K562 (cell line): Measurements from ENCODE around the gene BHLHE40. TPM values are rescaled to one million over a fixed set of nuclear protein-coding genes. Genes with fewer than 3 reads are reported as not detected.
A peak's percentile ranks its signal among the peaks of the same experiment; 100 is the strongest.

Experiments used
- ATF7 ChIP-seq: fragments of 450-650 bp; IDR thresholded peaks from 2 replicates; pipeline ENCODE4 v1.7.1; 2014; ENCODE audit warnings: mild to moderate bottlenecking, moderate library complexity
- EHMT2 ChIP-seq: fragments of 450-650 bp; IDR thresholded peaks from 2 replicates; pipeline ENCODE4 v1.6.1; 2018; ENCODE audit warnings: antibody characterized with exemption
- ESRRA ChIP-seq: fragments of 450-650 bp; IDR thresholded peaks from 2 replicates; pipeline ENCODE4 v1.6.1; 2014; ENCODE audit warnings: low read depth, mild to moderate bottlenecking, moderate library complexity, borderline replicate concordance
- KDM2B ChIP-seq: fragments of 250-450 bp; sonication (Bioruptor Pico); IDR thresholded peaks from 2 replicates; pipeline ENCODE4 v1.8.0; 2021; ENCODE audit warnings: mild to moderate bottlenecking, moderate library complexity
- MEF2D ChIP-seq: conservative IDR thresholded peaks from 2 replicates; pipeline ENCODE4 v1.6.1; 2016; ENCODE audit warnings: low read depth, missing genetic modification characterization, missing compliant biosample characterization
- NCOA4 ChIP-seq: fragments of 450-650 bp; IDR thresholded peaks from 2 replicates; pipeline ENCODE4 v1.6.1; 2018; ENCODE audit warnings: mild to moderate bottlenecking; ENCODE audit not compliant: partially characterized antibody
- PHF20 ChIP-seq: fragments of 450-650 bp; IDR thresholded peaks from 2 replicates; pipeline ENCODE4 v1.6.1; 2018; ENCODE audit not compliant: partially characterized antibody
- PHF21A ChIP-seq: fragments of 450-650 bp; IDR thresholded peaks from 2 replicates; pipeline ENCODE4 v1.6.1; 2017; ENCODE audit warnings: low read depth, borderline replicate concordance
- PTBP1 ChIP-seq: fragments of 200-400 bp; formaldehyde crosslinking; IDR thresholded peaks from 2 replicates; pipeline ENCODE4 v1.6.1; 2017; ENCODE audit warnings: low read depth, low read length
- SRSF3 ChIP-seq: fragments of 200-400 bp; formaldehyde crosslinking; IDR thresholded peaks from 2 replicates; pipeline ENCODE4 v1.6.1; 2016; ENCODE audit warnings: mild to moderate bottlenecking, low read length, moderate library complexity; ENCODE audit not compliant: insufficient read depth
- STAT5A ChIP-seq: IDR thresholded peaks from 2 replicates; pipeline ENCODE4 v1.6.1; 2012; ENCODE audit warnings: low read length, inconsistent platforms, borderline replicate concordance
- TBP ChIP-seq: optimal IDR thresholded peaks from 2 replicates; pipeline ENCODE3; 2011; ENCODE audit warnings: low read depth, low read length, improper control_type of control experiment
- TCF3 ChIP-seq: sonication (generic); formaldehyde crosslinking; IDR thresholded peaks from 2 replicates; pipeline ENCODE4 v1.4.0; 2020; ENCODE audit warnings: mild to moderate bottlenecking, missing genetic modification reagents
- WHSC1 ChIP-seq: IDR thresholded peaks from one replicate; pipeline ENCODE4 v1.6.1; 2012; ENCODE audit warnings: low read length, control low read depth, inconsistent platforms
- XRCC5 ChIP-seq: fragments of 200-400 bp; formaldehyde crosslinking; IDR thresholded peaks from 2 replicates; pipeline ENCODE4 v1.6.1; 2017; ENCODE audit warnings: low read depth, mild to moderate bottlenecking, low read length
- polyA plus RNA-seq, 8 experiments: library from polyadenylated mRNA; depleted of rRNA in 4 of 8; stranded (reverse) in 5 of 8; unstranded in 3 of 8; fragments of >200 nt; fragmentation: Nextera tagmentation in 2 of 8; fragmentation: Illumina TruSeq in 1 of 8; extraction: Ambion mirVana in 2 of 8; extraction: Trizol in 1 of 8; gene quantifications; 2 replicates each; pipeline versions ENCODE4 v1.2.1 to v1.2.3, GENCODE V29; 2011 to 2014; ENCODE audit warnings: inconsistent platforms in 1 of 8, missing spikeins in 1 of 8
- total RNA-seq, 7 experiments: library from RNA; depleted of rRNA in 6 of 7; stranded (reverse); fragments of >200 nt in 6 of 7; fragmentation: Illumina TruSeq in 2 of 7; extraction: Trizol in 2 of 7; gene quantifications; 2 replicates each; pipeline versions ENCODE4 v1.2.1 to v1.2.3, GENCODE V29; 2011 to 2021; ENCODE audit warnings: low replicate concordance in 1 of 7
- TF ChIP-seq, protein P1 (sequence below): fragments of 450-650 bp; IDR thresholded peaks from 2 replicates; pipeline ENCODE4 v1.6.1; 2017; ENCODE audit warnings: antibody characterized with exemption
- TF ChIP-seq, protein P2 (sequence below): sonication (generic); formaldehyde crosslinking; IDR thresholded peaks from 2 replicates; pipeline ENCODE4 v1.8.0; 2023; ENCODE audit warnings: mild to moderate bottlenecking, missing genetic modification reagents
- TF ChIP-seq, protein P3 (sequence below): fragments of 250-450 bp; sonication (Bioruptor Pico); IDR thresholded peaks from 2 replicates; pipeline ENCODE4 v1.8.0; 2022; ENCODE audit warnings: inconsistent platforms, mild to moderate bottlenecking, moderate library complexity, borderline replicate concordance
- TF ChIP-seq, protein P4 (sequence below): fragments of 450-650 bp; formaldehyde crosslinking; IDR thresholded peaks from 2 replicates; pipeline ENCODE4 v1.4.0; 2022; ENCODE audit warnings: missing genetic modification characterization

The BHLHE40 gene
- total and polyA plus RNA-seq, 9 of the 15 experiments (the other 6 are each of a cell fraction or from before 2014, with no cell fraction given) = 12.0 to 83.9 (median 31.4) TPM

DNA sequence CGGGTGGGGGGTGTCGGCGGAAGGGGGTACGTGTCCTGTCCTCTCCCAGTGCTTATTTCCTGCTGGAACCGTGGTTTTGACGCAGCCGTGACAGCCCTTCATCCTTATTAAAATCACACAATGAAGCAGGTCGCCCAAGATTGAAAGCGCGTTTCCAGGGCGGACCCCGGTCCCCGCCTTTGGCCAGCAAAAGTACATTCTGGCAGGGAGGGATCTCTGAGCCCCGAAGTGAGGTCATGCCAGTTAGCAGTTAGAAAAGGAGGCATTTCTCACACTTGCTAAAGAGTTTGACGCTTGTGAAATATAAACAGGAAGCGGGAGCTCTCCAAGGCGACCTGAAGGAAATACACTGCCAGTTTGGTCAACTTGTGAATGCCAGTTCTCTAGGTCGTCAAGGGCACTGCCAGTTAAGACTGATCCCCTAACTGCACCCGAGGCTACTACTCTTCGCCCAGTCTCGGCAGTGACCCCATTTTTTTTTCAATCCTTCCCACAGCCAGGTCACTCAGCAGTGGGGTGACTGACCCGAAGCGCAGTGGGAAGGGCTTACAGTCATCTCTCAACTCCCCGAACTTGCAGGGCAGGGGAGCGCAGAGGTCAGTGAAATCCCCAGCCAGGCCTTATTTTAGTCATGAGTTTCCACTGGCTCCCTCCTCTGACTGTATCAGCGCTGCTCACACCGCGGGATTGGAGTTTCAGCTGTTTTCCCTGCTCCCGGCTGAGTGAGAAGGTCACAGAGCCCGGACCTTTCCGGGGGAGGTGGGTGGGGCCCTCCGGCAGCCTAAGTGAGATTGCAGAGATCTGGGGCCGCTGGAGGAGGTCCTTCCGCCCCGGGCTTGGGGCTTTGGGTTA lies 2.0 kb upstream of the BHLHE40 start (continued):
- TF ChIP-seq PHF20 (no peak), WHSC1 (no peak), ATF7 (peak; percentile 64; the same call in 1 of the 2 replicates), ESRRA (peak; percentile 95), NCOA4 (no peak), TBP (peak; percentile 55), PHF21A (no peak), STAT5A (peak; percentile 61; the same call in 1 of the 2 replicates), PTBP1 (no peak), TCF3 (CRISPR knock-in tag) (peak; percentile 80), KDM2B (CRISPR knock-in tag) (no peak; the same call in 1 of the 2 replicates), SRSF3 (no peak), EHMT2 (peak; percentile 41; the same call in 1 of the 2 replicates), MEF2D (tag) (0 out of 2 replicates have a peak, but pooled peaks have one; percentile 52), XRCC5 (peak; percentile 72)
- TF ChIP-seq, protein P1, sequence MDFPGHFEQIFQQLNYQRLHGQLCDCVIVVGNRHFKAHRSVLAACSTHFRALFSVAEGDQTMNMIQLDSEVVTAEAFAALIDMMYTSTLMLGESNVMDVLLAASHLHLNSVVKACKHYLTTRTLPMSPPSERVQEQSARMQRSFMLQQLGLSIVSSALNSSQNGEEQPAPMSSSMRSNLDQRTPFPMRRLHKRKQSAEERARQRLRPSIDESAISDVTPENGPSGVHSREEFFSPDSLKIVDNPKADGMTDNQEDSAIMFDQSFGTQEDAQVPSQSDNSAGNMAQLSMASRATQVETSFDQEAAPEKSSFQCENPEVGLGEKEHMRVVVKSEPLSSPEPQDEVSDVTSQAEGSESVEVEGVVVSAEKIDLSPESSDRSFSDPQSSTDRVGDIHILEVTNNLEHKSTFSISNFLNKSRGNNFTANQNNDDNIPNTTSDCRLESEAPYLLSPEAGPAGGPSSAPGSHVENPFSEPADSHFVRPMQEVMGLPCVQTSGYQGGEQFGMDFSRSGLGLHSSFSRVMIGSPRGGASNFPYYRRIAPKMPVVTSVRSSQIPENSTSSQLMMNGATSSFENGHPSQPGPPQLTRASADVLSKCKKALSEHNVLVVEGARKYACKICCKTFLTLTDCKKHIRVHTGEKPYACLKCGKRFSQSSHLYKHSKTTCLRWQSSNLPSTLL = no peak
- TF ChIP-seq, protein P2, sequence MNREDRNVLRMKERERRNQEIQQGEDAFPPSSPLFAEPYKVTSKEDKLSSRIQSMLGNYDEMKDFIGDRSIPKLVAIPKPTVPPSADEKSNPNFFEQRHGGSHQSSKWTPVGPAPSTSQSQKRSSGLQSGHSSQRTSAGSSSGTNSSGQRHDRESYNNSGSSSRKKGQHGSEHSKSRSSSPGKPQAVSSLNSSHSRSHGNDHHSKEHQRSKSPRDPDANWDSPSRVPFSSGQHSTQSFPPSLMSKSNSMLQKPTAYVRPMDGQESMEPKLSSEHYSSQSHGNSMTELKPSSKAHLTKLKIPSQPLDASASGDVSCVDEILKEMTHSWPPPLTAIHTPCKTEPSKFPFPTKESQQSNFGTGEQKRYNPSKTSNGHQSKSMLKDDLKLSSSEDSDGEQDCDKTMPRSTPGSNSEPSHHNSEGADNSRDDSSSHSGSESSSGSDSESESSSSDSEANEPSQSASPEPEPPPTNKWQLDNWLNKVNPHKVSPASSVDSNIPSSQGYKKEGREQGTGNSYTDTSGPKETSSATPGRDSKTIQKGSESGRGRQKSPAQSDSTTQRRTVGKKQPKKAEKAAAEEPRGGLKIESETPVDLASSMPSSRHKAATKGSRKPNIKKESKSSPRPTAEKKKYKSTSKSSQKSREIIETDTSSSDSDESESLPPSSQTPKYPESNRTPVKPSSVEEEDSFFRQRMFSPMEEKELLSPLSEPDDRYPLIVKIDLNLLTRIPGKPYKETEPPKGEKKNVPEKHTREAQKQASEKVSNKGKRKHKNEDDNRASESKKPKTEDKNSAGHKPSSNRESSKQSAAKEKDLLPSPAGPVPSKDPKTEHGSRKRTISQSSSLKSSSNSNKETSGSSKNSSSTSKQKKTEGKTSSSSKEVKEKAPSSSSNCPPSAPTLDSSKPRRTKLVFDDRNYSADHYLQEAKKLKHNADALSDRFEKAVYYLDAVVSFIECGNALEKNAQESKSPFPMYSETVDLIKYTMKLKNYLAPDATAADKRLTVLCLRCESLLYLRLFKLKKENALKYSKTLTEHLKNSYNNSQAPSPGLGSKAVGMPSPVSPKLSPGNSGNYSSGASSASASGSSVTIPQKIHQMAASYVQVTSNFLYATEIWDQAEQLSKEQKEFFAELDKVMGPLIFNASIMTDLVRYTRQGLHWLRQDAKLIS (CRISPR knock-in tag) = peak; percentile 79; the same call in 1 of the 2 replicates
- TF ChIP-seq, protein P3, sequence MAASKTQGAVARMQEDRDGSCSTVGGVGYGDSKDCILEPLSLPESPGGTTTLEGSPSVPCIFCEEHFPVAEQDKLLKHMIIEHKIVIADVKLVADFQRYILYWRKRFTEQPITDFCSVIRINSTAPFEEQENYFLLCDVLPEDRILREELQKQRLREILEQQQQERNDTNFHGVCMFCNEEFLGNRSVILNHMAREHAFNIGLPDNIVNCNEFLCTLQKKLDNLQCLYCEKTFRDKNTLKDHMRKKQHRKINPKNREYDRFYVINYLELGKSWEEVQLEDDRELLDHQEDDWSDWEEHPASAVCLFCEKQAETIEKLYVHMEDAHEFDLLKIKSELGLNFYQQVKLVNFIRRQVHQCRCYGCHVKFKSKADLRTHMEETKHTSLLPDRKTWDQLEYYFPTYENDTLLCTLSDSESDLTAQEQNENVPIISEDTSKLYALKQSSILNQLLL = no peak
- TF ChIP-seq, protein P4, sequence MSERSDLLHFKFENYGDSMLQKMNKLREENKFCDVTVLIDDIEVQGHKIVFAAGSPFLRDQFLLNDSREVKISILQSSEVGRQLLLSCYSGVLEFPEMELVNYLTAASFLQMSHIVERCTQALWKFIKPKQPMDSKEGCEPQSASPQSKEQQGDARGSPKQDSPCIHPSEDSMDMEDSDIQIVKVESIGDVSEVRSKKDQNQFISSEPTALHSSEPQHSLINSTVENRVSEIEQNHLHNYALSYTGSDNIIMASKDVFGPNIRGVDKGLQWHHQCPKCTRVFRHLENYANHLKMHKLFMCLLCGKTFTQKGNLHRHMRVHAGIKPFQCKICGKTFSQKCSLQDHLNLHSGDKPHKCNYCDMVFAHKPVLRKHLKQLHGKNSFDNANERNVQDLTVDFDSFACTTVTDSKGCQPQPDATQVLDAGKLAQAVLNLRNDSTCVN (CRISPR knock-in tag) = no peak
